Mesodermal cell (in vitro differentiated cells): ENCODE measurements around the gene COA4.
A peak's percentile ranks its signal among the peaks of the same experiment; 100 is the strongest.
"Not testable (repeated sequence)": the region's sequence is repeated elsewhere in the genome, so short reads cannot be mapped to it uniquely, and the experiment has no call there.

ENCODE experiments used
- H3K27ac ChIP-seq: 2 replicates; pipeline ENCODE4 v1.7.0; 2013; ENCODE audit warnings: mild to moderate bottlenecking, low read depth, low read length, moderate library complexity; ENCODE audit not compliant: severe bottlenecking
- H3K36me3 ChIP-seq: 2 replicates; pipeline ENCODE4 v1.7.1; 2013; ENCODE audit warnings: mild to moderate bottlenecking, low read length, moderate library complexity; ENCODE audit not compliant: control insufficient read depth, insufficient read depth
- H3K4me1 ChIP-seq: one replicate; pipeline ENCODE4 v1.7.1; 2013; ENCODE audit warnings: mild to moderate bottlenecking, low read length; ENCODE audit not compliant: insufficient read depth, control insufficient read depth, poor library complexity, severe bottlenecking
- H3K4me3 ChIP-seq: 2 replicates; pipeline ENCODE4 v1.7.0; 2013; ENCODE audit warnings: low read length, control low read depth, mild to moderate bottlenecking; ENCODE audit not compliant: insufficient read depth, poor library complexity, severe bottlenecking; ENCODE audit errors: extremely low read depth
- H3K9me3 ChIP-seq: 2 replicates; pipeline ENCODE4 v1.7.1; 2013; ENCODE audit warnings: mild to moderate bottlenecking, low read length, moderate library complexity; ENCODE audit not compliant: control insufficient read depth
- WGBS, 2 experiments: methylation state at CpG; one replicate each; pipeline ENCODE4 v1.1.5; 2013; ENCODE audit warnings: missing lambda C conversion rate in 2 of 2; ENCODE audit not compliant: insufficient coverage in 2 of 2; 5-methylcytosine and 5-hydroxymethylcytosine counted together

Gene COA4

GRCh38 chr11:73889019-73889418, 12.4 kb upstream of the COA4 start:
- H3K36me3 ChIP-seq: peaks cover 30% of the 10 kb centered on the region
- 83 to 89% methylated on average over 1 of the region's 1 CpG for WGBS, 2 experiments

GRCh38 chr11:73888244-73888643, 11.6 kb upstream of the COA4 start:
- Histone ChIP-seq H3K9me3 (no peaks in the 10 kb centered on the region), H3K4me3 (no peak overlapping the region), H3K36me3 (peaks cover 33% of the 10 kb centered on the region), H3K27ac (no peak overlapping the region), H3K4me1 (no peaks in the 10 kb centered on the region)
- no CpG with 5 or more reads among the region's 3 CpGs for whole genome bisulfite sequencing, 2 experiments

More at GRCh38 chr11:73889019-73889418, 12.4 kb upstream of the COA4 start:
- no peak overlapping the region for H3K4me3 ChIP-seq
- H3K27ac ChIP-seq: no peak overlapping the region
- H3K4me1 ChIP-seq: no peaks in the 10 kb centered on the region
- no peaks in the 10 kb centered on the region for H3K9me3 ChIP-seq

GRCh38 chr11:73883856-73884255, 7.2 kb upstream of the COA4 start:
- no peak overlapping the region for H3K27ac ChIP-seq
- H3K36me3 ChIP-seq: peaks cover 26% of the 10 kb centered on the region
- 86 to 100% methylated on average over 1 of the region's 2 CpGs for WGBS, 2 experiments
- H3K4me3 ChIP-seq: no peak overlapping the region
- H3K4me1 ChIP-seq: no peaks in the 10 kb centered on the region
- H3K9me3 ChIP-seq: no peaks in the 10 kb centered on the region

GRCh38 chr11:73880449-73880848, 3.8 kb upstream of the COA4 start:
- not testable (repeated sequence) for H3K4me3 ChIP-seq

GRCh38 chr11:73878771-73879170, 2.1 kb upstream of the COA4 start:
- no peak overlapping the region for H3K27ac ChIP-seq
- WGBS, 2 experiments: no CpG with 5 or more reads among the region's 1 CpG
- no peaks in the 10 kb centered on the region for H3K4me1 ChIP-seq
- no peak overlapping the region for H3K4me3 ChIP-seq
- H3K36me3 ChIP-seq: peaks cover 25% of the 10 kb centered on the region
- H3K9me3 ChIP-seq: no peaks in the 10 kb centered on the region

More at GRCh38 chr11:73880449-73880848, 3.8 kb upstream of the COA4 start:
- H3K4me1 ChIP-seq, H3K9me3 ChIP-seq, H3K27ac ChIP-seq: not testable (repeated sequence)
- 84 to 89% methylated on average over 5 of the region's 10 CpGs for WGBS, 2 experiments
- H3K36me3 ChIP-seq: peaks cover 14% of the 10 kb centered on the region

- 17 to 36% methylated on average over 5 of the region's 8 CpGs for WGBS, 2 experiments
- H3K36me3 ChIP-seq: peaks cover 52% of the 10 kb centered on the region
- H3K4me1 ChIP-seq: no peaks in the 10 kb centered on the region
These were observed 806 bp downstream of the COA4 start for GRCh38 chr11:73875840-73876239.

GRCh38 chr11:73875380-73875779, 1.3 kb downstream of the COA4 start:
- Histone ChIP-seq H3K4me3 (peak overlapping the region; percentile 72), H3K4me1 (no peaks in the 10 kb centered on the region), H3K36me3 (peaks cover 56% of the 10 kb centered on the region), H3K9me3 (no peaks in the 10 kb centered on the region), H3K27ac (no peak overlapping the region)
- 78 to 90% methylated on average over 1 of the region's 1 CpG for WGBS, 2 experiments

More at GRCh38 chr11:73875840-73876239, 806 bp downstream of the COA4 start:
- Histone ChIP-seq H3K9me3 (no peaks in the 10 kb centered on the region), H3K4me3 (peak overlapping the region; percentile 72), H3K27ac (peak overlapping the region; percentile 89)

GRCh38 chr11:73872749-73873357, 3.8 kb downstream of the COA4 start:
- no peak overlapping the region for H3K27ac ChIP-seq
- WGBS, 2 experiments: 89 to 100% methylated on average over 4 to 5 of the region's 9 CpGs
- no peaks in the 10 kb centered on the region for H3K4me1 ChIP-seq
- H3K9me3 ChIP-seq: no peaks in the 10 kb centered on the region
- no peak overlapping the region for H3K4me3 ChIP-seq
- peaks cover 62% of the 10 kb centered on the region for H3K36me3 ChIP-seq

- no peak overlapping the region for H3K4me3 ChIP-seq
- H3K27ac ChIP-seq: no peak overlapping the region
- peaks cover 61% of the 10 kb centered on the region for H3K36me3 ChIP-seq
- peaks cover 8% of the 10 kb centered on the region for H3K4me1 ChIP-seq
- no peaks in the 10 kb centered on the region for H3K9me3 ChIP-seq
- 89 to 100% methylated on average over 1 to 2 of the region's 3 CpGs for WGBS, 2 experiments
These were observed 6.4 kb downstream of the COA4 start for GRCh38 chr11:73870261-73870660.

- no peaks in the 10 kb centered on the region for H3K9me3 ChIP-seq
- peak overlapping the region; percentile 6 for H3K27ac ChIP-seq
- H3K4me3 ChIP-seq: no peak overlapping the region
- WGBS, 2 experiments: 60 to 80% methylated on average over 1 of the region's 1 CpG
- H3K36me3 ChIP-seq: peaks cover 53% of the 10 kb centered on the region
- peaks cover 8% of the 10 kb centered on the region for H3K4me1 ChIP-seq
These were observed 7.2 kb downstream of the COA4 start for GRCh38 chr11:73869332-73869949.

GRCh38 chr11:73866586-73866996, 10.1 kb downstream of the COA4 start:
- no peak overlapping the region for H3K4me3 ChIP-seq
- peaks cover 39% of the 10 kb centered on the region for H3K36me3 ChIP-seq
- H3K27ac ChIP-seq: peak overlapping the region; percentile 83
- peaks cover 8% of the 10 kb centered on the region for H3K4me1 ChIP-seq
- WGBS, 2 experiments: 94 to 95% methylated on average over 2 of the region's 2 CpGs
- no peaks in the 10 kb centered on the region for H3K9me3 ChIP-seq
